ENCODE data around the gene TSPAN32. TPM values are rescaled to one million over a fixed set of nuclear protein-coding genes. Genes with fewer than 3 reads are reported as not detected.

Gene TSPAN32
- polyA plus RNA-seq: 1 to 10 TPM in 2 of 3 donors, under 1 TPM in 1; 0.75 to 1.9 (median 1.7) TPM

GRCh38 chr11:2301631-2302305 is at the start of gene TSPAN32, which contains the start of gene C11orf21:
TSPAN32 (plus strand) TSS chr11:2302013; CDS start chr11:2302150, 137 bp downstream.
C11orf21 (minus strand) TSS chr11:2301918; CDS start chr11:2301808, 110 bp downstream.
- WGBS, 3 donors: 41 to 63% (median 44%) methylated on average over 16 of the region's 16 CpGs
- H3K27ac ChIP-seq (ENCODE audit: low read depth, low read length): no peak within 1 kb of the TSS

- 92 to 95% (median 94%) methylated on average over 6 of the region's 6 CpGs for WGBS, 3 donors
- H3K27ac ChIP-seq (ENCODE audit: low read depth, low read length): no peak overlapping the region
These were observed 49.8 kb upstream of the TSPAN32 start for GRCh38 chr11:2252018-2252417.

- WGBS, 3 donors: 81 to 87% (median 86%) methylated on average over 14 of the region's 14 CpGs
- no peak overlapping the region for H3K27ac ChIP-seq (ENCODE audit: low read depth, low read length)
These were observed 45.4 kb upstream of the TSPAN32 start for GRCh38 chr11:2256293-2256913.

GRCh38 chr11:2256951-2257700 is 44.7 kb upstream of the TSPAN32 start:
- H3K27ac ChIP-seq (ENCODE audit: low read depth, low read length): no peak overlapping the region
- 74 to 91% (median 91%) methylated on average over 25 to 31 of the region's 31 CpGs for WGBS, 3 donors

- H3K27ac ChIP-seq (ENCODE audit: low read depth, low read length): no peak overlapping the region
- WGBS, 3 donors: 88 to 93% (median 92%) methylated on average over 29 of the region's 29 CpGs
These were observed 43.0 kb upstream of the TSPAN32 start for GRCh38 chr11:2258501-2259465.

- no peak overlapping the region for H3K27ac ChIP-seq (ENCODE audit: low read depth, low read length)
- WGBS, 3 donors: 79 to 88% (median 87%) methylated on average over 8 of the region's 8 CpGs
These were observed 42.4 kb upstream of the TSPAN32 start for GRCh38 chr11:2259466-2259830.

- 69 to 77% (median 73%) methylated on average over 12 of the region's 12 CpGs for WGBS, 3 donors
- no peak overlapping the region for H3K27ac ChIP-seq (ENCODE audit: low read depth, low read length)
These were observed 41.8 kb upstream of the TSPAN32 start for GRCh38 chr11:2259897-2260451.

GRCh38 chr11:2260491-2261364 is 41.1 kb upstream of the TSPAN32 start:
- H3K27ac ChIP-seq (ENCODE audit: low read depth, low read length): no peak overlapping the region
- 81 to 91% (median 84%) methylated on average over 26 of the region's 26 CpGs for WGBS, 3 donors

- WGBS, 3 donors: 79 to 89% (median 85%) methylated on average over 21 of the region's 21 CpGs
- no peak overlapping the region for H3K27ac ChIP-seq (ENCODE audit: low read depth, low read length)
These were observed 40.2 kb upstream of the TSPAN32 start for GRCh38 chr11:2261436-2262230.

- H3K27ac ChIP-seq (ENCODE audit: low read depth, low read length): no peak overlapping the region
- WGBS, 3 donors: 90 to 93% (median 91%) methylated on average over 17 to 18 of the region's 18 CpGs
These were observed 39.3 kb upstream of the TSPAN32 start for GRCh38 chr11:2262301-2263070.

- 65 to 89% (median 87%) methylated on average over 8 to 10 of the region's 10 CpGs for WGBS, 3 donors
- H3K27ac ChIP-seq (ENCODE audit: low read depth, low read length): no peak overlapping the region
These were observed 38.7 kb upstream of the TSPAN32 start for GRCh38 chr11:2263071-2263565.

GRCh38 chr11:2263724-2264360 is 38.0 kb upstream of the TSPAN32 start:
- no peak overlapping the region for H3K27ac ChIP-seq (ENCODE audit: low read depth, low read length)
- WGBS, 3 donors: 93 to 95% (median 94%) methylated on average over 13 of the region's 13 CpGs

- 86 to 92% (median 89%) methylated on average over 22 of the region's 22 CpGs for WGBS, 3 donors
- H3K27ac ChIP-seq (ENCODE audit: low read depth, low read length): no peak overlapping the region
These were observed 37.3 kb upstream of the TSPAN32 start for GRCh38 chr11:2264366-2265053.

- WGBS, 3 donors: 25 to 62% (median 28%) methylated on average over 2 of the region's 2 CpGs
- no peak overlapping the region for H3K27ac ChIP-seq (ENCODE audit: low read depth, low read length)
These were observed 36.4 kb upstream of the TSPAN32 start for GRCh38 chr11:2265396-2265795.

Data from adipose tissue (tissue), 3 donors.